ENCODE measurements around the gene SIGMAR1. TPM values are rescaled to one million over a fixed set of nuclear protein-coding genes. Genes with fewer than 3 reads are reported as not detected.

Gene SIGMAR1
- total RNA-seq (10 to 100 TPM; 11.7 to 12.1 TPM), total RNA-seq (18.3 to 134 (median 44.8) reads per million in 172 experiments)
- 53.5 TPM for polyA plus RNA-seq (2013, experiment 1 of 2)
- polyA plus RNA-seq (2013, experiment 2 of 2) = 51.5 TPM

DNA sequence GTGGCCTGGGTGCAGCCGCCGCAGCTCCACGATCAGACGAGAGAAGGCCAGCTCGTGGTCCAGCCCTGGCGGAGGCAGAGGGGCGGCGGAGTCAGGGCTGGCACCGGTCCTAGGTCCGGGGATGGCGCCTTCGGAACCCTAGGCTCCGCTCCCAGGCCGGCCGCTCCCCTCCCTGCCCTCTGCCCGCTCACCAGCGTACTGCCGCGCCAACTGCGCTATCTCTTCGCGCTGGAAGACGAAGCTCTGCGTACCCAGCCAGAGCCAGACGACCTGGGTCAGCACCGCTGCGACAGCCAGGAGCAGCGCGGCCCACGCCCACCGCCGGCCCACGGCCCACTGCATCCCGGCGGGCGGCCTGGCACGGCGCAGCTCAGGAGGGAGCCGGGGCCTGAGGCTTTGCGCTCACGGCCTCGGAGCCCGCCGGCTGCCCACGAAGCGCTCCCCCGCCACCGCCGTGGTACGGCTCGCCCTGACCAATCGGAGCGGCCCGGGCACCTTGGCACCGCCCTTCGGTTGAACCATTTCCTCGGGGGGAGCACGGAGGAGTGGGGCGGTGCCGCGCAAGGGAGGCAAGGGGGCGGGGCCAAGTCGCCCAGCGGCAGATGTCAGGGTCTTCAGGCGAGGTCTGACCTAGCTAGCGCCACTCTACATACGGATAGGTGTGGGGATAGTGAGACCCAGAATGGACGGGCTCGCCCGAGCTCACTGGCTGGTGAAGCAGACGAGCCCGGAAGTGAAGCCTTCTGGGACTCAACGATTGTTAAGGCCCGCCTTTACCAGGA is at the start of gene SIGMAR1:
SIGMAR1 (minus strand) TSS at position 432 of the 782 bp plus-strand sequence; CDS start at position 342, 90 bp downstream.
- Histone ChIP-seq H3K27ac (ENCODE audit: low read depth in 1 of 2, low read length in 2 of 2) (peak within 1 kb of the TSS; percentile 72 to 84), H3K36me3 (ENCODE audit: insufficient read depth, low read length) (peaks cover 14% of the 10 kb centered on the region), H3K27me3 (ENCODE audit: control insufficient read depth in 1 of 2, insufficient read depth in 2 of 2, low read length in 2 of 2) (no peaks in the 10 kb centered on the region), H3K4me3 (ENCODE audit: low read length) (peak within 1 kb of the TSS; percentile 86), H3K4me1 (ENCODE audit: insufficient read depth, low read length) (peaks cover 41% of the 10 kb centered on the region), H3K9me3 (ENCODE audit: control insufficient read depth in 1 of 2, insufficient read depth in 1 of 2, low read length in 2 of 2) (no peaks in the 10 kb centered on the region)
- no peaks in the 10 kb centered on the region for H3K27me3 Mint-ChIP-seq
- TF ChIP-seq, protein P1, sequence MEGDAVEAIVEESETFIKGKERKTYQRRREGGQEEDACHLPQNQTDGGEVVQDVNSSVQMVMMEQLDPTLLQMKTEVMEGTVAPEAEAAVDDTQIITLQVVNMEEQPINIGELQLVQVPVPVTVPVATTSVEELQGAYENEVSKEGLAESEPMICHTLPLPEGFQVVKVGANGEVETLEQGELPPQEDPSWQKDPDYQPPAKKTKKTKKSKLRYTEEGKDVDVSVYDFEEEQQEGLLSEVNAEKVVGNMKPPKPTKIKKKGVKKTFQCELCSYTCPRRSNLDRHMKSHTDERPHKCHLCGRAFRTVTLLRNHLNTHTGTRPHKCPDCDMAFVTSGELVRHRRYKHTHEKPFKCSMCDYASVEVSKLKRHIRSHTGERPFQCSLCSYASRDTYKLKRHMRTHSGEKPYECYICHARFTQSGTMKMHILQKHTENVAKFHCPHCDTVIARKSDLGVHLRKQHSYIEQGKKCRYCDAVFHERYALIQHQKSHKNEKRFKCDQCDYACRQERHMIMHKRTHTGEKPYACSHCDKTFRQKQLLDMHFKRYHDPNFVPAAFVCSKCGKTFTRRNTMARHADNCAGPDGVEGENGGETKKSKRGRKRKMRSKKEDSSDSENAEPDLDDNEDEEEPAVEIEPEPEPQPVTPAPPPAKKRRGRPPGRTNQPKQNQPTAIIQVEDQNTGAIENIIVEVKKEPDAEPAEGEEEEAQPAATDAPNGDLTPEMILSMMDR (IDR thresholded peaks at IDR 0.05) = no peak
- DNase-seq (peak; percentile 85 to 95 (median 92)), ATAC-seq (ENCODE audit: poor library complexity) (peak; percentile 92)
- H3K36me3 Mint-ChIP-seq (ENCODE audit: low read depth) = peaks cover 14% of the 10 kb centered on the region
- CTCF ChIA-PET = interaction anchor here (0.6 to 3.9 kb wide), 6 partner anchors 9 to 262 kb away, joined by 3 to 29 read pairs (median 10); partner anchors contain the start of gene GALT
- H3K27ac Mint-ChIP-seq = peak within 1 kb of the TSS; percentile 89
- POLR2A ChIA-PET = interaction anchor here (0.6 to 5.0 kb wide), 24 partner anchors 9 to 1347 kb away, joined by 3 to 84 read pairs (median 4); partner anchors contain the start of genes ARID3C, CCL27, DCTN3 and DNAI1
- peak within 1 kb of the TSS; percentile 89 for H3K4me3 Mint-ChIP-seq
- peaks cover 45% of the 10 kb centered on the region for H3K4me1 Mint-ChIP-seq (ENCODE audit: low read depth)
- H3K9me3 Mint-ChIP-seq = no peaks in the 10 kb centered on the region
- intact Hi-C loops (cut with DNase I, micrococcal nuclease) = loop anchor here (2.0 to 10.0 kb wide), 4 partner anchors 25 to 583 kb away; partner anchors contain the start of genes CCL27 (in 1 of the 2), FANCG (in 1 of the 2) and VCP (in 1 of the 2)

DNA sequence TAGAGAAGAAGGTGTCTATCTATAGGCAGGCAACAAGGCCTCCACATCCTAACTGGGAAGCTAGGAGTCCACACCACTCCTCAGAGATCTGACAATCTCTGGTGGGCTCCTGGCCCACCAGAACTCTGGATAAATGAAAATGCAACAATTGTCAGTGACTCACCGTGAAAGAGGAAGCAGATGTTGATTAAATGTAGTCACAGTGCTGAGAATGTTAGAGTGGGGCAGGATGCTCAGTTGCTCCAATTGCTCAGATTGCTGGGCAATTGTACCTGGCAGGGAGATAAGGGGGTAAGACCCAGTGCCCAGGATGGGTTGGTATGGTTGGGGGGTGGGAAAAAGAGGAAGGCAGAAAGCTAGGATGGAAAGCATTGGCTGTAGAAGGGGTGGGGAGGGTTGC is 49.1 kb upstream of the SIGMAR1 start:
- no peak overlapping the region for H3K27ac ChIP-seq (ENCODE audit: low read depth in 1 of 2, low read length in 2 of 2)
- Mint-ChIP-seq H3K9me3 (no peaks in the 10 kb centered on the region), H3K27ac (no peak overlapping the region), H3K27me3 (no peaks in the 10 kb centered on the region), H3K36me3 (ENCODE audit: low read depth) (no peaks in the 10 kb centered on the region), H3K4me3 (no peak overlapping the region), H3K4me1 (ENCODE audit: low read depth) (no peaks in the 10 kb centered on the region)
- H3K36me3 ChIP-seq (ENCODE audit: insufficient read depth, low read length) = no peaks in the 10 kb centered on the region
- H3K4me3 ChIP-seq (ENCODE audit: low read length) = no peak overlapping the region
- H3K4me1 ChIP-seq (ENCODE audit: insufficient read depth, low read length) = no peaks in the 10 kb centered on the region
- TF ChIP-seq, protein P1 (IDR thresholded peaks at IDR 0.05) = no peak
- ChIA-PET CTCF (interaction anchor here (1.2 kb wide), 1 partner anchor 16 kb away, joined by 3 read pairs; no protein-coding TSS in a partner anchor), POLR2A (interaction anchor here (0.9 kb wide), 1 partner anchor 50 kb away, joined by 3 read pairs; no protein-coding TSS in a partner anchor)
- ATAC-seq (ENCODE audit: poor library complexity) (no peak), DNase-seq (no peak)
- no peaks in the 10 kb centered on the region for H3K9me3 ChIP-seq (ENCODE audit: control insufficient read depth in 1 of 2, insufficient read depth in 1 of 2, low read length in 2 of 2)
- intact Hi-C loops (cut with DNase I, micrococcal nuclease) = no loop called here
- H3K27me3 ChIP-seq (ENCODE audit: control insufficient read depth in 1 of 2, insufficient read depth in 2 of 2, low read length in 2 of 2) = no peaks in the 10 kb centered on the region

DNA sequence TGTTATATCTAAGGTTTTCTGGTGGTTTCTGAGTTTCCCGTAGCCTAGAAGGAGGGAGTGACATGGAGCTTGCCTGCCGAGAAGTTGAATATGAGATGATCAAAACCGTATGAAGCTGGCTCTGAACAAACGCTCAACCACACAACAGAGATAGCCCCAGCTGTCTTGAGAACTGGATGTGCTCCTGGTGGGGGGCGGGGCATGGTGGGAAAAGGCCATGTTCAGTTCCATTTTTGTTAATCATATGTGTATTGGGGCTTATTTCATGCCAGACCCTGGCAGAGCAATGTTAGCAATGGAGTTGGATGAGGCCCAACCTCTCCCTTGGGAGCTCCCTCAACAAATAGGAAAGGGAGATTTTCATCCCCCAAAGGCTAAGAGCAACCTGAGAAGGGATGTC is 48.6 kb upstream of the SIGMAR1 start:
- POLR2A ChIA-PET = interaction anchor here (0.9 kb wide), 1 partner anchor 49 kb away, joined by 3 read pairs; no protein-coding TSS in a partner anchor
- ATAC-seq (ENCODE audit: poor library complexity) (no peak), DNase-seq (no peak)
- Mint-ChIP-seq H3K36me3 (ENCODE audit: low read depth) (no peaks in the 10 kb centered on the region), H3K4me1 (ENCODE audit: low read depth) (no peaks in the 10 kb centered on the region), H3K27me3 (no peaks in the 10 kb centered on the region), H3K27ac (no peak overlapping the region), H3K4me3 (no peak overlapping the region), H3K9me3 (no peaks in the 10 kb centered on the region)
- intact Hi-C loops (cut with DNase I, micrococcal nuclease) = no loop called here
- Histone ChIP-seq H3K36me3 (ENCODE audit: insufficient read depth, low read length) (no peaks in the 10 kb centered on the region), H3K27ac (ENCODE audit: low read depth in 1 of 2, low read length in 2 of 2) (no peak overlapping the region), H3K27me3 (ENCODE audit: control insufficient read depth in 1 of 2, insufficient read depth in 2 of 2, low read length in 2 of 2) (no peaks in the 10 kb centered on the region), H3K4me1 (ENCODE audit: insufficient read depth, low read length) (no peaks in the 10 kb centered on the region), H3K9me3 (ENCODE audit: control insufficient read depth in 1 of 2, insufficient read depth in 1 of 2, low read length in 2 of 2) (no peaks in the 10 kb centered on the region), H3K4me3 (ENCODE audit: low read length) (no peak overlapping the region)
- TF ChIP-seq, protein P1 (IDR thresholded peaks at IDR 0.05) = no peak
- CTCF ChIA-PET = no interaction called here

All from CD4-positive, alpha-beta T cell (primary cell).